ENCODE results near the gene CCT7.

Gene CCT7

DNA sequence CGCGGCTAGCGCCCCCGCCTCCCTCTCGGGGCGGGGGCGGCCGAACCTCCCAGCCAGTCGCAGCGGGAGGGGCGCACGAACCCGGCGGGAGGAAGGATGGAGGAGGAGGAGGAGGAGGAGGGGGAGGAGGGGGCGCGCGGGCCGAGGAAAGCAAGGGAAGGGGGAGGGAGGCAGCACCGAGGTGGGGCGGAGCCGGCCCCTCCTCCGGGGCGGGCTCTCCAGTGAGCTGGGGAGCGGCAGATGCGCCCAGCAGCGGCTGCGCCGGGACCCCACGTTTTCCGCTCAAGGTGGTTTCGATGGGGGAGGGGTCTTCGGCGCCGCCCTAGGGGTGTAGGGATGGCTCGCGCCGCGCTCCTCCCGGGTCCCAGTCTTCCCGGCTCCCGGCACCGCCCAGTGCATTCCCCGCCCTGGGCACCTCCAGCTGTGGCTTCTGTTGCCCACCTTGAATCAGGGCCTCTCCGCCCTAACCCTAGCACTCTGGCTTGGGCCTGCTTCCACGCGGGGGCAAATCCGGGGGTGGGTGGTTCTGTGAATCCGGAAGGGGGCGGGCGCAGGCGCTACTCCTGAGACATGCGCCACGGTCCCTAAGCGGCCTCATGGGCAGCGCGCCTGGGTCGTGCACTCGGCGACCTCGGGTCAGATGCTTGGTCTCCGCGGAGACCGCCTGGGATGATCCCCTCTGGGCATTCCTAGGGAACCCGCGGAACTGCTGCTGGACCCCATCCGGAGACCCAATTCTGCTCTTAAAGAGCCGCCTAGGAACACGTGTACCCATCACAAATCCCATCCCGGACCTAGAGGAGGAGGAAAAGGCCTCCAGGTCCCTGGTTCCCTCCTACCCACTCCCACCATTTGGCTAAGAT, 50.4 kb downstream of the CCT7 start, which contains the start of gene FBXO41:
Gene FBXO41, minus strand, starts transcription at position 183 of the 863 bp plus-strand sequence. CDS start 14,848 bp downstream, outside the sequence.
- ChIA-PET CTCF (no interaction called here), POLR2A (no interaction called here)
- TF ChIP-seq, protein P1, sequence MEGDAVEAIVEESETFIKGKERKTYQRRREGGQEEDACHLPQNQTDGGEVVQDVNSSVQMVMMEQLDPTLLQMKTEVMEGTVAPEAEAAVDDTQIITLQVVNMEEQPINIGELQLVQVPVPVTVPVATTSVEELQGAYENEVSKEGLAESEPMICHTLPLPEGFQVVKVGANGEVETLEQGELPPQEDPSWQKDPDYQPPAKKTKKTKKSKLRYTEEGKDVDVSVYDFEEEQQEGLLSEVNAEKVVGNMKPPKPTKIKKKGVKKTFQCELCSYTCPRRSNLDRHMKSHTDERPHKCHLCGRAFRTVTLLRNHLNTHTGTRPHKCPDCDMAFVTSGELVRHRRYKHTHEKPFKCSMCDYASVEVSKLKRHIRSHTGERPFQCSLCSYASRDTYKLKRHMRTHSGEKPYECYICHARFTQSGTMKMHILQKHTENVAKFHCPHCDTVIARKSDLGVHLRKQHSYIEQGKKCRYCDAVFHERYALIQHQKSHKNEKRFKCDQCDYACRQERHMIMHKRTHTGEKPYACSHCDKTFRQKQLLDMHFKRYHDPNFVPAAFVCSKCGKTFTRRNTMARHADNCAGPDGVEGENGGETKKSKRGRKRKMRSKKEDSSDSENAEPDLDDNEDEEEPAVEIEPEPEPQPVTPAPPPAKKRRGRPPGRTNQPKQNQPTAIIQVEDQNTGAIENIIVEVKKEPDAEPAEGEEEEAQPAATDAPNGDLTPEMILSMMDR (IDR thresholded peaks at IDR 0.05; ENCODE audit: insufficient read depth, low read length, missing control alignments): no peak
- peak within 1 kb of the TSS; percentile 64 for H3K4me3 ChIP-seq (ENCODE audit: low read depth, low read length)
- no peak for DNase-seq (ENCODE audit: low read depth, low spot score)

DNA sequence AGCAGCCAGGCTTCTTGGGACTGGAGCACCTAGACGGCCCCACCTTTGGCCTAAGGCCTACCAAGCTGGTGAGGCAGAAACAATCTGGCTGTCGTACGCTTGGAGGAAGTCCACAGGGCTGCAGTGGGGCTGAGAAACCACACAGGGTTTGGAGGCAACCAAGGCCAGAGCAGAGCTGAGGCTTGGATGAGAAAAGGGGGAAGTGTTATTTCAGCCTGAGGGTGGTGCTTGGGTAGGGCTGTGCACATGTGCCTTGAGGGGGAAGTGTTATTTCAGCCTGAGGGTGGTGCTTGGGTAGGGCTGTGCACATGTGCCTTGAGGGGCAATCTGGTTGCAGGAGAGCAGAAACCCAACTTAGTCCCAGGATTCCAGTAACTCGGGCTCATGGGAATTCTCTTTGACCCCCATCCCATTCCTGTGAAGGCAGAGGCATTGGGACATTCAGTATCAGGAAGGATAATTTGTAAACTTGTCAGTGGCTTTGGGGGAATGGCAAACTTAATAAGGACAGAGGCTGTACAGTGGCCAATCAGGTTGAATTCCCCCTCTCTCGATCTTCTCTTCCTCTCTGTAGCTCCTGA, 51.1 kb downstream of the CCT7 start:
- TF ChIP-seq, protein P1 (IDR thresholded peaks at IDR 0.05; ENCODE audit: insufficient read depth, low read length, missing control alignments): no peak
- ChIA-PET CTCF (no interaction called here), POLR2A (no interaction called here)
- DNase-seq (ENCODE audit: low read depth, low spot score): no peak
- H3K4me3 ChIP-seq (ENCODE audit: low read depth, low read length): no peak overlapping the region; the same call in 1 of the 2 replicates

DNA sequence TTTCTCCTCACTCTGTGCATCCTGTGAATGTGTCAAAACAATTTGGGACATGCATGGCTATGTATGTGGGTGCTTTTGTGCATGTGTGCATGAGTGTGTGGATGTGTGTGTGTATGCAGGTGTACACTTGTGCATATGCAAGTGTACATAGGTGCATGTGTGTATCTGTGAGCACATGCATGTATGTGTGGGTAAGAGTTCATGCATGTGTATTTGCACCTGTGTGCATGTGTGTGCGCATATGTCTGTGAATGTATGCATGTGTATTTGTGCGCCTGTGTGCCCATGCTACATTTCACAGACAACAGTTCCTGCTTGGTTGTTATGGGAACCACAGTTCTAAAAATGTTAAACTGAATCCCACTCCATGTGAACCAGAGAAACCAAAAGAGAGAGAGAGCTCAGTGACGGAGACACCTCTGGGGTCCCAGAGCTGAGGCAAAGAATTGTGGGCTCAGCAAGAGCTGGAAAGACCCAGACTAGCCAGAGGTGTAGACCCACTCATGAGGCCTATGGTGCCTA, 52.1 kb downstream of the CCT7 start:
- H3K4me3 ChIP-seq (ENCODE audit: low read depth, low read length): no peak overlapping the region
- no peak for DNase-seq (ENCODE audit: low read depth, low spot score)
- POLR2A ChIA-PET: no interaction called here
- CTCF ChIA-PET: no interaction called here
- TF ChIP-seq, protein P1 (IDR thresholded peaks at IDR 0.05; ENCODE audit: insufficient read depth, low read length, missing control alignments): no peak

DNA sequence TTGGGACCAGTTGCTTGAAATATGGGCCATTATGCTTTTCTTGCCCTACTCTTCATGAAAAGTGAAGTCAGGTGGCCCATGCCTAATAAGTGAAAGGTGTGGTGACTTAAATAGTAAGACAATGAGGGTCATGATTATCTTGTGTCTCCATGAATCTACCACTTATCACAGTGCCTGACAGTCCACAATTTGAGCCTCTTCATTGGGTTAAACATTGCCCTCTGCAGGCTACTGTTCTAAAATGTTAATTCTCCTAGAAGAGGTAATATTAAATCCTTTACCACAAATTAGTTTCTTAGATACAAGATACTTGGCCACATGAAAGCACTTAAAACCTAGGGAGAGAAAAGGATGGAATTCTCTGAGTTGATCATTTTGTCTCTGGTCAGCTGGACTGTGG, 55.2 kb downstream of the CCT7 start:
- H3K4me3 ChIP-seq (ENCODE audit: low read depth, low read length): no peak overlapping the region
- DNase-seq (ENCODE audit: low read depth, low spot score): no peak
- ChIA-PET POLR2A (no interaction called here), CTCF (interaction anchor here (0.5 to 4.1 kb wide), 7 partner anchors 9 to 1937 kb away, joined by 3 to 22 read pairs (median 4); no protein-coding TSS in a partner anchor)
- TF ChIP-seq, protein P1 (IDR thresholded peaks at IDR 0.05; ENCODE audit: insufficient read depth, low read length, missing control alignments): no peak

DNA sequence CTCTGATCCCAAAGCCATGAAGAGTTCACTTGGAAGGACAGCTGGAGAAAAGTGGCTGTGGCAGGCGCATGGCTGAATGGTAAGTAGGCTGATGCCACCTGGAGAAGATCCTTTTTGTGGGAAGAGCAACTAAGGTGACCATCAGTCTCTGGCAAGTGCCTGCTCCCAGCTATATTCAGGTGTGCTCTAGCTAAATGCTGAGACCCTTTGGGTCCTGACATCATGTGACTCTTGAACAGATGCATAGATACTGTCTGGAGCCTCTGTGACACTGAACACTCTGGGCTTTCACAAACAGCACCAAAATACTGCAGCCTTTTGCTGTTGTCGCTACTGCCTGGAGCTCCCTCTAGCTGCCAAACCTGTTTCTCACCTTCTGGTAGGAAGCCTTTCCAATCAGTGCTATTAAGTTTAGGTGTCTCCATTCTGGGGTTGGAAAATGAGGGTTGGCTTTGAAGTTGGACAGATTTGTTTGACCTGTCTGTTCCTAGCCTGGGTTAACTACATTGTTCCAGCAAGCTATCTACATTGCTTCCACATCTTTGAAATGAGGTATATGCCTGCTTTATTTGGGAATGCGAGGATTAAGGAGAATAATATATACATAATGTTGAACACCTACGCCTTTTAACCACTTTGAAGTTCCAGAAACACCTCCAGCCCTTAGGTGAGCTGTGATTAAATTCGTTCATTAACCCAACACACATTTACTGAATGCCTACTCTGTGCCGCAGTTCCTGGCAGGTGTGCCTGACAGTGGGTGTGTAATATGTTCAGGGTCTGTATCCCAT, 56.1 kb downstream of the CCT7 start:
- H3K4me3 ChIP-seq (ENCODE audit: low read depth, low read length): no peak overlapping the region
- no peak for DNase-seq (ENCODE audit: low read depth, low spot score)
- POLR2A ChIA-PET: no interaction called here
- CTCF ChIA-PET: interaction anchor here (0.8 to 4.1 kb wide), 14 partner anchors 10 to 403 kb away, joined by 3 to 22 read pairs (median 4); partner anchors contain the start of gene SPR
- TF ChIP-seq, protein P1 (IDR thresholded peaks at IDR 0.05; ENCODE audit: insufficient read depth, low read length, missing control alignments): peak; percentile 52
